OCI-LY7 (cell line): ENCODE measurements around the gene ACADM.

Experiments used
- EZH2phosphoT487 ChIP-seq: fragments of 200-600 bp; sonication (generic); IDR thresholded peaks from 2 replicates; pipeline ENCODE4 v1.6.1; 2018; ENCODE audit warnings: low read depth, borderline replicate concordance, mild to moderate bottlenecking, mixed run types, antibody characterized with exemption, low read length, moderate library complexity, mixed read lengths
- TF ChIP-seq, protein P1 (sequence below): fragments of 200-600 bp; sonication (generic); conservative IDR thresholded peaks from 2 replicates; pipeline ENCODE4 v1.5.1; 2014; ENCODE audit warnings: mild to moderate bottlenecking, antibody characterized with exemption, low read length, moderate library complexity, mixed read lengths

DNA sequence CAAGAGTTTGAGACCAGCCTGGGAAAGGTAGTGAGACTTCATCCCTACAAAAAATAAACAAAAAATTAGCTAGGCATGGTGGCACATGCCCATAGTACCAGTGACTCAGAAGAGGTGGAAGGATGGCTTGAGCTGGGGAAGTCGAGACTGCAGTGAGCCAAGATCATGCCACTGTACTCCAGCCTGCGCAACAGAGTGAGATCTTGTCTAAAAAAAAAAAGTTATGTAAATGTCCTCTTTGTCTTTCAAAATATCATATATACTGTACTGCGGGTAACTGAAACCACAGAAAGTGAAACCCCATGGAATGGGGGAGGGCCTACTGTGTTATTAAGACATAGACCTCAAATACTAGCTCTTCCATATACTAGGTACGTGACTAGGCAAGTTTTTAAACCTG, 20.8 kb downstream of the ACADM start:
- TF ChIP-seq, protein P1, sequence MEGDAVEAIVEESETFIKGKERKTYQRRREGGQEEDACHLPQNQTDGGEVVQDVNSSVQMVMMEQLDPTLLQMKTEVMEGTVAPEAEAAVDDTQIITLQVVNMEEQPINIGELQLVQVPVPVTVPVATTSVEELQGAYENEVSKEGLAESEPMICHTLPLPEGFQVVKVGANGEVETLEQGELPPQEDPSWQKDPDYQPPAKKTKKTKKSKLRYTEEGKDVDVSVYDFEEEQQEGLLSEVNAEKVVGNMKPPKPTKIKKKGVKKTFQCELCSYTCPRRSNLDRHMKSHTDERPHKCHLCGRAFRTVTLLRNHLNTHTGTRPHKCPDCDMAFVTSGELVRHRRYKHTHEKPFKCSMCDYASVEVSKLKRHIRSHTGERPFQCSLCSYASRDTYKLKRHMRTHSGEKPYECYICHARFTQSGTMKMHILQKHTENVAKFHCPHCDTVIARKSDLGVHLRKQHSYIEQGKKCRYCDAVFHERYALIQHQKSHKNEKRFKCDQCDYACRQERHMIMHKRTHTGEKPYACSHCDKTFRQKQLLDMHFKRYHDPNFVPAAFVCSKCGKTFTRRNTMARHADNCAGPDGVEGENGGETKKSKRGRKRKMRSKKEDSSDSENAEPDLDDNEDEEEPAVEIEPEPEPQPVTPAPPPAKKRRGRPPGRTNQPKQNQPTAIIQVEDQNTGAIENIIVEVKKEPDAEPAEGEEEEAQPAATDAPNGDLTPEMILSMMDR: no peak
- no peak for TF ChIP-seq EZH2phosphoT487
